Aorta (tissue), 5 donors: ENCODE data around the gene HOMEZ. TPM values are rescaled to one million over a fixed set of nuclear protein-coding genes. Genes with fewer than 3 reads are reported as not detected.

Experiments used
- ATAC-seq: fragments of 200-7000 bp; cut with Tn5 transposase; one replicate; pipeline ENCODE4 v1.9.1; 2022; ENCODE audit warnings: moderate library complexity; ENCODE audit not compliant: low FRiP score
- DNase-seq, 2 donors: peaks; one replicate each; pipeline ENCODE4 v3.0.0-alpha.2; 2020
- H3K27ac ChIP-seq, 2 donors: one replicate each; pipeline ENCODE4 v1.5.1; 2013; ENCODE audit warnings: low read length in 2 of 2, mild to moderate bottlenecking in 2 of 2, moderate library complexity in 2 of 2, control low read depth in 1 of 2, inconsistent platforms in 1 of 2, low read depth in 1 of 2
- H3K27me3 ChIP-seq, 2 donors: one replicate each; pipeline ENCODE4 v1.6.1; 2013; ENCODE audit warnings: control low read depth in 1 of 2, low read length in 1 of 2, mild to moderate bottlenecking in 1 of 2, moderate library complexity in 1 of 2; ENCODE audit not compliant: insufficient read depth in 2 of 2, control insufficient read depth in 1 of 2
- H3K36me3 ChIP-seq, 2 donors: one replicate each; pipeline ENCODE4 v1.6.1; 2013; ENCODE audit warnings: control low read depth in 1 of 2, low read length in 1 of 2, mild to moderate bottlenecking in 1 of 2; ENCODE audit not compliant: insufficient read depth in 2 of 2, control insufficient read depth in 1 of 2
- H3K4me1 ChIP-seq, 2 donors: one replicate each; pipeline ENCODE4 v1.6.1; 2013; ENCODE audit warnings: low read length in 2 of 2, control low read depth in 1 of 2, mild to moderate bottlenecking in 1 of 2, moderate library complexity in 1 of 2; ENCODE audit not compliant: insufficient read depth in 2 of 2, control insufficient read depth in 1 of 2
- H3K4me3 ChIP-seq, 2 donors: one replicate each; pipeline ENCODE4 v1.5.1; 2013; ENCODE audit warnings: low read length in 2 of 2, control low read depth in 1 of 2, mild to moderate bottlenecking in 1 of 2
- H3K9me3 ChIP-seq: one replicate; pipeline ENCODE4 v1.6.1; 2013; ENCODE audit warnings: mild to moderate bottlenecking, low read length; ENCODE audit not compliant: control insufficient read depth
- WGBS, 2 donors: extraction: QIAGEN DNeasy Blood & Tissue Kit; methylation state at CpG; one replicate each; pipeline ENCODE4 v1.1.7; 2013; 5-methylcytosine and 5-hydroxymethylcytosine counted together
- intact Hi-C, 2 donors: fragments of 100-400 bp; cut with DNase I; formaldehyde crosslinking; loops; one replicate each; pipeline versions ENCODE4 v1.14.2 to v1.15.0; 2022
- polyA plus RNA-seq, 2 donors: library from polyadenylated mRNA; stranded (reverse); fragments of 200-250 nt; gene quantifications; one replicate each; pipeline ENCODE4 v1.2.3, GENCODE V29; 2013
- total RNA-seq, 2 donors: library from RNA; stranded (reverse); fragmentation: NEBNext Ultra II Directional; extraction: Animal tissue kit (Norgen Biotek cat#: 25700); gene quantifications; one replicate each; pipeline ENCODE4 v1.2.1, GENCODE V29; 2021
- donor health status: healthy with polysubstance abuse.
- donor health status: Bipolar disorder and iron deficiency.
- donor health status: DM: no; HTN: no; CAD: no.
- donor health status: DM: no; HTN: no; CAD: no.
- donor health status: DM: yes; HTN: yes; CAD: no.

The HOMEZ gene
- total and polyA plus RNA-seq, 4 donors: 1.9 to 10.6 (median 4.3) TPM

- 85 to 86% methylated on average over 18 of the region's 18 CpGs for WGBS, 2 donors
- intact Hi-C loops: loop anchor here (5.0 to 10.0 kb wide), 4 partner anchors 43 to 241 kb away; partner anchors contain the start of genes AP1G2 (in 1 of the 2), EFS (in 1 of the 2), NGDN (in 1 of the 2) and THTPA (in 1 of the 2)
Observed at GRCh38 chr14:23323838-23324454, 38.0 kb upstream of the HOMEZ start.

GRCh38 chr14:23322568-23323517 is 36.9 kb upstream of the HOMEZ start:
- Histone ChIP-seq H3K27me3 (no peaks in the 10 kb centered on the region), H3K36me3 (peaks cover 2 to 7% of the 10 kb centered on the region in 2 donors), H3K4me3 (peak overlapping the region in 1 of 2 donors; percentile 81), H3K9me3 (no peaks in the 10 kb centered on the region), H3K4me1 (no peaks in the 10 kb centered on the region), H3K27ac (no peak overlapping the region)
- intact Hi-C loops: loop anchor here (5.0 to 10.0 kb wide), 4 partner anchors 44 to 242 kb away; partner anchors contain the start of genes AP1G2 (in 1 of the 2), EFS (in 1 of the 2), NGDN (in 1 of the 2) and THTPA (in 1 of the 2)
- DNase-seq: no peak
- no peak for ATAC-seq
- WGBS, 2 donors: 46% methylated on average over 10 of the region's 10 CpGs

More at GRCh38 chr14:23323838-23324454, 38.0 kb upstream of the HOMEZ start:
- H3K27me3 ChIP-seq: no peaks in the 10 kb centered on the region
- peaks cover 2 to 7% of the 10 kb centered on the region in 2 donors for H3K36me3 ChIP-seq
- DNase-seq (no peak), ATAC-seq (no peak)
- no peak overlapping the region for H3K27ac ChIP-seq
- H3K4me1 ChIP-seq: no peaks in the 10 kb centered on the region
- no peak overlapping the region for H3K4me3 ChIP-seq
- H3K9me3 ChIP-seq: no peaks in the 10 kb centered on the region

GRCh38 chr14:23321572-23322547 is 35.9 kb upstream of the HOMEZ start:
- Histone ChIP-seq H3K27ac (peak overlapping the region; percentile 66 to 73), H3K9me3 (no peaks in the 10 kb centered on the region), H3K4me3 (peak overlapping the region; percentile 81 to 91), H3K36me3 (peaks cover 2 to 7% of the 10 kb centered on the region in 2 donors), H3K4me1 (no peaks in the 10 kb centered on the region), H3K27me3 (no peaks in the 10 kb centered on the region)
- DNase-seq (peak; percentile 72 to 86), ATAC-seq (peak; percentile 17)
- 1% methylated on average over 44 to 64 of the region's 64 CpGs for WGBS, 2 donors
- intact Hi-C loops: loop anchor here (5.0 to 10.0 kb wide), 4 partner anchors 45 to 243 kb away; partner anchors contain the start of genes AP1G2 (in 1 of the 2), EFS (in 1 of the 2), NGDN (in 1 of the 2) and THTPA (in 1 of the 2)

- peaks cover 2 to 7% of the 10 kb centered on the region in 2 donors for H3K36me3 ChIP-seq
- peak within 1 kb of the TSS; percentile 81 to 91 for H3K4me3 ChIP-seq
- intact Hi-C loops: loop anchor here (1.0 to 10.0 kb wide), 5 partner anchors 35 to 244 kb away; partner anchors contain the start of genes AP1G2 (in 1 of the 2), EFS (in 1 of the 2), HOMEZ (in 1 of the 2) and NGDN (in 1 of the 2)
- peak within 1 kb of the TSS; percentile 80 to 94 for H3K27ac ChIP-seq
- ATAC-seq (peak; percentile 98), DNase-seq (peak; percentile 98 to 99)
- no peaks in the 10 kb centered on the region for H3K4me1 ChIP-seq
- no peaks in the 10 kb centered on the region for H3K27me3 ChIP-seq
- no peaks in the 10 kb centered on the region for H3K9me3 ChIP-seq
- 3 to 4% methylated on average over 60 to 63 of the region's 63 CpGs for WGBS, 2 donors
Observed at GRCh38 chr14:23320584-23321571, 34.9 kb upstream of the HOMEZ start, which contains the start of gene PABPN1. TSS of gene PABPN1 (plus strand) at chr14:23321457. CDS start at chr14:23321470, 13 bp downstream.

GRCh38 chr14:23319746-23320583 is 34.0 kb upstream of the HOMEZ start:
- Histone ChIP-seq H3K4me1 (no peaks in the 10 kb centered on the region), H3K27ac (peak overlapping the region; percentile 80 to 94), H3K4me3 (no peak overlapping the region), H3K9me3 (no peaks in the 10 kb centered on the region), H3K36me3 (peaks cover 2 to 4% of the 10 kb centered on the region in 2 donors), H3K27me3 (no peaks in the 10 kb centered on the region)
- intact Hi-C loops: loop anchor here (1.0 to 10.0 kb wide), 5 partner anchors 34 to 245 kb away; partner anchors contain the start of genes AP1G2 (in 1 of the 2), EFS (in 1 of the 2), HOMEZ (in 1 of the 2) and NGDN (in 1 of the 2)
- WGBS, 2 donors: 91% methylated on average over 17 of the region's 17 CpGs
- no peak for DNase-seq
- no peak for ATAC-seq

- no peaks in the 10 kb centered on the region for H3K36me3 ChIP-seq
- H3K27me3 ChIP-seq: no peaks in the 10 kb centered on the region
- 83 to 86% methylated on average over 5 of the region's 5 CpGs for WGBS, 2 donors
- ATAC-seq (no peak), DNase-seq (no peak)
- no peaks in the 10 kb centered on the region for H3K9me3 ChIP-seq
- no peak overlapping the region for H3K27ac ChIP-seq
- no peak overlapping the region for H3K4me3 ChIP-seq
- intact Hi-C loops: no loop called here
- H3K4me1 ChIP-seq: no peaks in the 10 kb centered on the region
Observed at GRCh38 chr14:23316300-23316699, 30.4 kb upstream of the HOMEZ start.
